Astrocyte of the spinal cord (primary cell): ENCODE data around the gene ITGA6.

Experiments used
- DNase-seq: peaks from one replicate; pipeline ENCODE4 v3.0.0; 2011; ENCODE audit warnings: low read depth, low spot score
- H3K4me3 ChIP-seq: 2 replicates; pipeline ENCODE4 v1.5.1; 2011; ENCODE audit warnings: low read depth, mild to moderate bottlenecking, low read length, moderate library complexity
- in situ Hi-C: cut with HindIII; loops from 2 replicates; pipeline ENCODE4 v1.10.0; 2017; ENCODE audit warnings: low sequenced_read_pairs
- TF ChIP-seq, protein P1 (sequence below): IDR thresholded peaks from 2 replicates; pipeline ENCODE4 v1.5.1; 2012; ENCODE audit warnings: low read depth, mild to moderate bottlenecking, low read length, inconsistent platforms

ITGA6 gene

DNA sequence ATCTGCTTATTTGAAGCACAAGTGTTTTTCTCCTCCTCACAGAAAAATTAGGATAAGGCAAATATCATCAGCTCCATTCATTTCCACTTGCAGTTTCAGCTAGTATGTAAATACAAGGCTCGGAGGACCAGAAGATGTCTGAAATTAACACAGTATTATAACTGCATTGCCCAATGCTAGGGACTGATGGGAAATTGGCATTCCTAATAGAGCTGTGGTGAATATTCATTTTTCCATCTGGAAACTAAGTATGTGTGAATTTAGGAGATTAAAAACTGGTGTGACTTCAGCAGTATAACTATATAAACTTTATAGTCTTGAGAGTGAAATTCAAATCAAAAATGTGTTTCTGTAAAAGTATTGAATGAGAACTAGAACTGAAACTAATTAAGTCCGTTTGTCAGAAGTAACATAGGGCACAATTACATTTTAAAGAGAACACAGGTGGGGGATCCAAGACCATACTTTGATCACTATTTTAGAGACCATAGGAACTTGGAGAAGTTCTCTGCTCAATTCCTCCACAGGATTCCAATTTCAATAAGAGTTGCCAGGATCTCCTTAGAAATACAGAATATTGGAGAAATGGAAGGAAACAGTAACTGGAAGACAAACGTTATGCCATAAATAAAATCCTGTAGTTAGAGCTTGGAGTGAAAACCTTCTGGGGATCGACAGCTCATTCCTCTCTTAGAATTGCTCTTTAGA, 12.1 kb upstream of the ITGA6 start:
- no peak for DNase-seq
- H3K4me3 ChIP-seq = no peak overlapping the region
- in situ Hi-C loops = no loop called here
- TF ChIP-seq, protein P1, sequence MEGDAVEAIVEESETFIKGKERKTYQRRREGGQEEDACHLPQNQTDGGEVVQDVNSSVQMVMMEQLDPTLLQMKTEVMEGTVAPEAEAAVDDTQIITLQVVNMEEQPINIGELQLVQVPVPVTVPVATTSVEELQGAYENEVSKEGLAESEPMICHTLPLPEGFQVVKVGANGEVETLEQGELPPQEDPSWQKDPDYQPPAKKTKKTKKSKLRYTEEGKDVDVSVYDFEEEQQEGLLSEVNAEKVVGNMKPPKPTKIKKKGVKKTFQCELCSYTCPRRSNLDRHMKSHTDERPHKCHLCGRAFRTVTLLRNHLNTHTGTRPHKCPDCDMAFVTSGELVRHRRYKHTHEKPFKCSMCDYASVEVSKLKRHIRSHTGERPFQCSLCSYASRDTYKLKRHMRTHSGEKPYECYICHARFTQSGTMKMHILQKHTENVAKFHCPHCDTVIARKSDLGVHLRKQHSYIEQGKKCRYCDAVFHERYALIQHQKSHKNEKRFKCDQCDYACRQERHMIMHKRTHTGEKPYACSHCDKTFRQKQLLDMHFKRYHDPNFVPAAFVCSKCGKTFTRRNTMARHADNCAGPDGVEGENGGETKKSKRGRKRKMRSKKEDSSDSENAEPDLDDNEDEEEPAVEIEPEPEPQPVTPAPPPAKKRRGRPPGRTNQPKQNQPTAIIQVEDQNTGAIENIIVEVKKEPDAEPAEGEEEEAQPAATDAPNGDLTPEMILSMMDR = no peak

DNA sequence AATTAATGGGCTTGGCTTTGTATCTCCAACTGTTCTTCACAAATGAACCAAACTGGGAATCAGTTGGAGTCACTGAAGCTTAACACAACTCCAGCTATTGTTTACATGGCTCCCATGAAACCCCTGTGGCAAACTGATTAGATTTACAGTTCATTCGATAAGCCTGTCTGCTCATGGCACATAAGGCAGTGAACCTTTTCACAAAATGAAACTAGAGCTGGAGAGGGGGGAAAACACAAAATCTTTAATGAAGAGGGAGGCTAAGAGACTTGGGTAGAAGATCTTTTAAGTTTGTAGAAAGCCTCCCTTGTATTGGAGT, 11.6 kb upstream of the ITGA6 start:
- H3K4me3 ChIP-seq = no peak overlapping the region
- TF ChIP-seq, protein P1 = no peak
- in situ Hi-C loops = no loop called here
- DNase-seq = no peak

DNA sequence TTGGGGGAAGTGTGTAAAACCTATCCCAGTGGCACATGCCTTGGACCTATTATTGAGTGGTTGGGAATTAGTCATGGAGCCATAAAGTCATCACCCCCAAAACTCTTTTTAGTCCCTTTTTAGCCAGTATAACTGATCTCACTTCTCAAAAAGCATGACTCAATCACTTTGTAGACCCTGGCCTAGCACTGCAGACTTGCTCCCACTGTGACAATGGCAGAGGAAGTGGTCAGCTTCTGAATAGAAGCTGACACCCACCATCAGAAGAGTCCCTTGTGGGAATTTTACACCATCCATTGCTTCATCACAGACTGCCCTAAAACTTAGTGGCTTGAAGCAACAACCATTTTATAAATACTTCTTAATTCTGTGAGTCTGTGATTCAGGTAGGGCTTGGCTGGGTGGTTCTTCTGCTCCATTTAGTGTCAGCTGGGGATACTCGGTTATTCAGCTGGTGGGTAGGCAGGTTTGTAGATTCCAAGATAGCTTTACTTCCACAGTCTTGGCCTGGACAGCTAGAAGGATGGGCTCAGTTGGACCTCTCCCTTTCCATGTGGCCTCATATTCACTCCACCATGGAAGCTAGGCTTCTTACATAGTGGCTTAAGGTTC, 10.8 kb upstream of the ITGA6 start:
- H3K4me3 ChIP-seq = no peak overlapping the region
- in situ Hi-C loops = no loop called here
- DNase-seq = no peak

DNA sequence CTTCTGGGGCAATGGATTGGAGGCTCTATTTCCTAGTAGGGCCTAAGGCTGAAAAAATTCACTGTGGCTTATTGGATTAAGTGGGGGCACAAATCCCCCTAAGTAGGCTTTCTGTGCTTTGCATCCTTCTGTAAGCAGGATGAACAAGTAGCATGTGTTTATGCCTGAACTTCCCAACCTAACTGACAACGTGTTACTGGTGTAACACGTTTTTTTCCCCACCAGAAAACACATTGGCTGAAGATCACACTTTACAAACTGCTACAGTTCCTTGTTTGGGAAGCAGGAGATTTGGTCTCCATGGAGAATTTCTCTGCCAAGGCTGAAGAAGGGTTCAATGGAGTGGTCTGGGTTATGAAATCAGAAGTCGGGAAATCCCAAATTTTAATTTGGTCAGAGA, 7.2 kb upstream of the ITGA6 start:
- TF ChIP-seq, protein P1 = no peak
- no peak for DNase-seq

More for the DNA sequence above, 10.8 kb upstream of the ITGA6 start:
- TF ChIP-seq, protein P1 = no peak

DNA sequence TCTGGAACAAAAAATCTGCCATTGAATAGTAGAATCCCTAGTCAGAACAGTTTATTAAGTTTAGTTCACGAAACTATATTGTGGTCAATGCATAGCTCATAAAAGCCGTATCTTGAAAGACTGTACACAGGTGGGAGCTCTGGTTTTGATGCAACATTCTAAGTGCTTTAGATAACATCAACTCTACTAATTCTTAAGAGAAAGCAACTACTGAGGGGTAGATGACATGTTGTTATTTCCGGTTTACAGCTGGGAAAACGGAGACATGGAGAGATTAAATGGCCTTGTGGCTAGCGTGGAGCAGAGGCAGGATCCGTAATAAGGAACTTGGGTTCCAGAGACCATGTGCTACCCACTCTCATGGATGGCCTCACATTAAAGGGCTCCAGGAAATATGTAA, 4.2 kb upstream of the ITGA6 start:
- TF ChIP-seq, protein P1 = no peak
- in situ Hi-C loops = no loop called here
- DNase-seq = no peak
- no peak overlapping the region for H3K4me3 ChIP-seq

More for the DNA sequence above, 7.2 kb upstream of the ITGA6 start:
- H3K4me3 ChIP-seq = no peak overlapping the region
- in situ Hi-C loops = no loop called here

DNA sequence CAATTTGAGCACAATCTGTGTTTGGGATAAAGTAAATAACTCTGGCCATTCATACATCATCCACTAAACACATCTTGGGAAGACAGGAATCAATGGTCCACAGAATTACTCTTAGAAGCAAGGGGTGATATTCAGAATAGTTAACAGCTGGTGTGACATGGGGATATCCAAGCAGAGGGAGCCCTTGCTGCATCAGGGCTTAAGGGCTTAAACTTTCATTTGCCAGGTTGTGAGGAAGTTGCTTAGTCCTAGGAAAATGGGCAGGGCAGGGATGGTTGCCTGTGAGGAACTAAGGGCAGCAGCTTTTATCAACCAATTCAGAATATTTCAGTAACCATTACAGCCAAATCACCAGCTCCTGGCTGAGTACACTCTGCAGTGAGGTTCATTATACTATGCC, 2.0 kb upstream of the ITGA6 start:
- H3K4me3 ChIP-seq = no peak overlapping the region
- in situ Hi-C loops = no loop called here
- TF ChIP-seq, protein P1 = no peak
- no peak for DNase-seq
